DMS114 treated with DMSO at 0.1 percent for 48 hours (cell line): ENCODE measurements around the gene HTRA3.

Source experiments
- DNase-seq: peaks from one replicate; lab custom pipeline; 2025; ENCODE audit not compliant: unreplicated experiment; lab: John Stamatoyannopoulos, UW

The HTRA3 gene

GRCh38 chr4:8245884-8246833 is 23.4 kb upstream of the HTRA3 start:
- no peak for DNase-seq

DNA sequence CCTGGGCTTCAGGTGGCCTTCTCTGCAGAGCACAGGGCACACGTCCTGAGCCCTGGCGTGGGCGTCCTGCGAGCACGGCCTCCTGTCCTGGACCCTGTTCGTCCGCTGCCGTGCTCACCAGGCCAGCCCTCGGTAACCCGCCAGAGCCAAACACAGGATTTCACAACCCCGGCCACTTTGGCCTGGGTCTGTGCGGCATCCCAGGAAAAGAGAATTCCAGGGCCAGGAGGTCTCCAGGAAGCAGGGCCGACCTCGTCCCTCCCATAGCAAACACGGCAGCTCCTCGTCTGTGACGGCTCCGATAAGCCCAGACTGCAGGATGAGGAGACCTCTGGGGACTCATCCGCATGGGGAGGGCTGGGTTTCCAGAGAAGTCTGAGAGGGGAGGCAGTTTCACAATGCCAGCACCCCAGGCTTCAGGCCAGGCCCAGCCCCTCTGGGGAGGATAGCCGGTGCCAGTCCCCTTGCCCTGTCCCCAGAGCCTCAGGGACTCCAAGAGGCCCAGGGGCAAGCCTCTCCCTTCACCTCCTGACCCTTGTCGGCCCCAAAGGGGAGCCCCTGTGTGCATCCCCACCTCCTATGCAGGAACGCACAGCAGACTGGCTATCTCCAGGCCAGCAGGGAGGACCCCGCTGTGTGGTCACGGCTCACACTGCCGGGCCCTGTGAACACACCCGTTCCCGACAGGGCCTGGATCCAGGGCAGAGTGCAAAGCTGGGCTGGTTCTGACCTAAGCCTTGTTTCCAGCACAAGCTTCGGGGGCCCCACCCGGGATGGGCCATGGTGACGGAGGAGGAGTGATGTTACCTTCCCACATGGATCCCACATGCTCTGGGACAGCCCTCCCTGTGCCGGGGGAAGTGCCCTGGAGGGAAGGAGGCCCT is 22.3 kb upstream of the HTRA3 start:
- DNase-seq = no peak

DNA sequence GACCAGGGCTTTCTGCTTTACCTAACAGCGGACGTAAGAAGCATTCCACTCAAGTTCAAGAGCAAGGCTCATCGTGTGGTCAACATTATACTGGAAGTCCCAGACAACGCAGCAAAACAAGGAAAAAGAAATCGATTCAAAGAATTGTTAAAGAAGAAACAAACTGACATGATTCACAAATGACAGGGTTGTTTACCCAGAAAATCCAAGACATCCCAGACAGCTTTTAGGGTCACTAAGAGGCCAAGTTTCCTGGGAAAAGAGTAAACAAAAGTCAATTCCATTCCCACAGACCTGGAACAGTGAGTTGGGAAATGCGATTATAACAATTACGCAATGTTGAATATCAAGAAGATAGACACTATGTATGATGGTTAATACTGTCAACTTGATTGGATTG is 21.5 kb upstream of the HTRA3 start:
- DNase-seq = no peak

DNA sequence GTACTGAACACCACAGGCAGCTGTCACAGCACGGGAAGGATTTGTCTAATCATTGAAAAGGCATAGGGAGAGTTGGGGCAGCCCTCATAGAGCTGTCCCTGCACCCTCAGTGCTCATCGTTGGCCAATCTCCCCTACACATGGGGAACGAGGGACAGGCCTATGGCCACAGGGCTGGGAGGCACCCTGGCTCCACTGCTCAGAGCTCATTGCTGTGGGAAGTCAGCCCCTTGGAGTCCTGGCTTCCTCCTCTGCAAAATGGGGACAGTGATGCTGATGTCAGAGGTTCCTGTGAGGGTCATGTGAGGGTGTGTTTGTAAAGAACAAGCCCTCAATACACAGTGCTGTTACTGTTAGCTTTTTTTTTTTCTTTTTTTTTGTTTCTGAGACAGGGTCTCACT is 19.3 kb upstream of the HTRA3 start:
- no peak for DNase-seq

DNA sequence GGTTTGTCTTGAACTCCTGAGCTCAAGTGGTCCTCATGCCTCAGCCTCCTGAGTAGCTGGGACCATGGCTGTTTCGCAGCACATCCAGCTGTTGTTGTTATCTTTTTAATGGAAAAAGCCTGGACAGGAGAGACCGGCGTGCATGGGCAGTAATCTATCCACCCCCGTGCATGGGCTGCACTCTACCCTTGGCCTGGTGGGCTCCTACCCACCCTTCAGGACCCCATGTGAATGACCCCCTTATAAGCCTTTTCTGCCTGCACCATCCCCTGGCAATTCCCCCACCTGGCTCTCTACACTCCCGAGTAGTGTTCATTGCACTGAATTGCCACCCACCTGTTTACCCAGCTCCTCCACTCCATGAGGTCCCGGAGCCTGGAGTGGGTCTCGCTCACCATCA is 18.9 kb upstream of the HTRA3 start:
- DNase-seq = no peak

DNA sequence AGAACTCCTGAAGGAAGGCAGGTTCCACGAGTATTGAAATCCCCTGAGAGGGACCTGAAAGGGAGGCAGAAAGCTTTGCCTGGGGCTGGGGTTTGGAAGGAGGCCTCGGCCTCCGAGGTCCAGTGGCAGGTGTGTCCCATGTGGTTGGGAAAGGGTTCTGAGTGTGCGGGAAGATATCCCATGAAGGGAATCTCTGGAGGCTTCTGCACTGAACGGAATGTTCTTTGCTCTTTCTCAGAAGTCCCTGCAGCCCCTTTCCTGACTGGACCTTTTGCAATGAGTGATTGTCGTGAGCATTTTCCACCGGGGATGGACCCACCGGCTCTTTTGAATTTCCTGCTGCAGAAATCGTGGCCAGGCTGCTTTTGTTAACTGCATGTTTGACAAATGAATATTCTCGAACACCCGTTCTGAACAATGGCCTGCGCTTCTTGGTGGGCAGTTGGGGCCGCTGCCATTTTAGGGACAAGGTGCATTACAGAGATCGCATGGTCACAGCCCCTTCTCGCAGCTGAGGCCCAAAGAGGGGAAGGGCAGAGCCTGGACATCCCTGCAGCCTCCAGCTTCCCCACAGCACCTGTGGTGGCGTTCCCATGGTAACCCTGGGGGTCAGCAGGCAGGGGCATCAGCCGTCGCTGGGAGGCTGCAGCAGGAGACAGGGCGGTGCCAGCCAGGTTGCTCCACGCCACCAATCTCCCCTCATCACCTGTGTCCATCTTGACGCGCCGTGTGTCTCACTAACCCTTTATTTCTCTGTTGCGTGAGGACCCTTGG is 18.3 kb upstream of the HTRA3 start:
- no peak for DNase-seq

DNA sequence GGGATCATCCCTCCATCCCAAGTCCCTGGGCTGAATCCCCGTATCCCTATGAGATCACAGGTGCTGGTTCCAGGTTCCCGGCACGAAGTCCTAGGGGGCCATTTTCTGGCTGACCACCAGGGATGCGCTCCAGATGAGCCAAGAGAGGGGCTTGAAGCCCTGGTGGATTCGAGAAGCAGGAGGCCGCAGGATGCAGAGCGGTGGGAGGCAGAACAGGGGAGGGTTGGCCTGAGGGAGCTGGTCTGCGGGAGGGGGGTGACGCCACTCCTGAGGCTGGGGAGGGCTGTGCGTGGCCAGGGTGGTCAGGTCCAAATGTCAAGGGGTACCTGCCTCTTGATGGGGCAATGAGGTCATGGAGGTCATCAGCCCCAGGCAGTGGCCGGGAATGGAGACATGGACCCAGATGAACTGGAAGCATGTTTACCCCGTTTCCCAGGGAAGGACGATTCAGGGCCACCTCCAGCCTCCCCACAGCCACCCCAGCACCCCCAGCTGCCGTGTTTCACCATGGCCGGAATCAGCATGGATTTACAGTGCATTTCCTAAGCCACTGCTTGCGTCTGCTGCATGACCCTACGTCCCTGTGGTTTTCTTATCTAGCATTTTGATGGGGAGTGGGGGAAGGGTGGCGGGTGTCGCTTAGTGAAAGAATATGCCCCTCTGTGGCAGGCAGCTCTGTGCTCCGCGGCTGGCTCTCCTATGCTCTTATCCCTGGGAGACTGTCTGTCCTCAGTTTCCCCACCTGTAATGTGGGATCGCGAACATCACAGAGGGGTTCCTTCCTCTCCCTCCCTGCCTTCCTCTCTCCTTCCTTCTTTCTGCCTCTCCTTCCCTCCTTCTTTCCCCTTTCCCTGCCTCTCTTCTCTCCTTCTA is 17.0 kb upstream of the HTRA3 start:
- no peak for DNase-seq

- no peak for DNase-seq
These were observed 15.5 kb upstream of the HTRA3 start for GRCh38 chr4:8254076-8254475.

DNA sequence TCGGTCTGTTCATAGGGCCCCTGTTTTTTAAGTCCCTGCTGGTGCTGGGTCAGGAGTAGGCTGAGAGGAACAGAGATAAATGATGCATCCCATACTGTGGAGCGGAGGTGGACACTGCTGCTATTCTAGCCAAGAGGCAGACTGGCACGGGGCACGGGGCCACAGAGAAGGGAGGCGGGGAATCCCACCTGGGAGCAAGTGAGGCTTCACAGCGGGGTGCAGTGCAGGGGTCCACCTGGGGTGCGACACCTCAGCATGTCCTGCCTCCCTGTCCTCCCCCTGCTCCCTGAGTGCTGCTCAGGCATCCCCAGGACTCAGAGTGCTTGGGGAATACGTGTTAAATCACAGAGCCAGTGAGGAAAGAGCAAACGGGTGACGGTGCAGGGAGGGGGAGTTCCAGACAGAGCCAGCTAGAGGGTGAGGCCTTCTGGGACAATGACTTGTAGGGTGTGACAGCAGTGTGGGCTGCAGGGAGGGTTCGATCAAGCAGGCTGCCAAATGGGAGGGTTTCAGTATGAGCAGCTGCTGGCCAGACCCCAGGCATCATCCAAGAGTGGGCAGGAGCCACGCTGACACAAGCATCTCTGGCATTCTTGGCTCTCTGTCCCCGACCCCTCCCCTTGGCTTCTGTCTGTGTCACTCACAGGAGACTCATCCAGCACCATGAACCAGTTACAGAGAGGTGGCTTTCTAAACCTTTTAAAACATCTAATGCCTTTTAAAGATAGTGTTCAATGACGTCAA is 13.7 kb upstream of the HTRA3 start:
- DNase-seq = no peak

DNA sequence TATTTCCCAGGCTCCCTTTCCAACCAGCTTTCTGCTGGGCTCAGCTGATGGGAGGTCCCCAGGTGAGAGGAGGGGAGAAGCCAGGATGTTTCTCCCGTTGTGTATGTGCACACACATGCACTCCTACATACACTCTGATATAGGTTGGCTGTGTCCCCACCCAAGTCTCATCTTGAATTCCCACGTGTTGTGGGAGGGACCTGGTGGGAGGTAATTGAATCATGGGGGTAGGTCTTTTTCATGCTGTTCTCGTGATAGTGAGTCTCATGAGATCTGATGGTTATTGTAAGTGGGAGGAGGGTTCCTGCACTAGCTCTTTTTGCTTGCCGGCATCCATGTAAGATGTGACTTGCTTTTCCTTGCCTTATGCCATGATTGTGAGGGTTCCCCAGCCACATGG is 11.7 kb upstream of the HTRA3 start:
- no peak for DNase-seq

DNA sequence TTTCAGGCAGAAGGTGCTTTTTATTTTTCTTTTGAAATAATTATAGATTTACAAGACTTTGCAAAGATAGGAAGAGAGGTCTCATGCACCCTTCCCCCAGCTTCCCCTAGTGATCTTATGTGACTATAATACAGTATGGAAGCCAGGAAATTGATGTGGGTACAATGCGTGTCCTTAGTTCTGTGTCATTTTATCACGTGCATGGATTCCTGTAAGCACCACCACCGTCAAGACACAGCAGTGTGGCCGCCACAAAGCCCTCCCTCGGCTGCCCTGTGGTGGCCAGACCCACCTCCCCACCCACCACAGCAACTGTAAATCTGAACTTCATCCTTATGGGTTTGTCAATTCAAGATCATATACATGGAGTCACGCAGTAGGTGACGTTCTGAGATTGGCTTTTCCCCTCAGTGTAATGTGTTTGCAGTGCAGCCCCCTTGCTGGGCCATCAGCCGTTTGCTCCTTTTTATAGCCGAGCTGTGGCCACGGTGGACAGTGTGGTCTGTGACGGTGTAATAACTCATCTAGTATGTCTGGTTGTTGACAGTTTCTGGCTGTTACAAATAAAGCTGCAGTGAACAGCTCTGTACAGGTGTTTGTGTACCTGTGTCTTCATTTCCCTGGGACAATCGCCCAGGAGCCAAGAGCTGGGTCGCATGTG is 10.9 kb upstream of the HTRA3 start:
- no peak for DNase-seq

DNA sequence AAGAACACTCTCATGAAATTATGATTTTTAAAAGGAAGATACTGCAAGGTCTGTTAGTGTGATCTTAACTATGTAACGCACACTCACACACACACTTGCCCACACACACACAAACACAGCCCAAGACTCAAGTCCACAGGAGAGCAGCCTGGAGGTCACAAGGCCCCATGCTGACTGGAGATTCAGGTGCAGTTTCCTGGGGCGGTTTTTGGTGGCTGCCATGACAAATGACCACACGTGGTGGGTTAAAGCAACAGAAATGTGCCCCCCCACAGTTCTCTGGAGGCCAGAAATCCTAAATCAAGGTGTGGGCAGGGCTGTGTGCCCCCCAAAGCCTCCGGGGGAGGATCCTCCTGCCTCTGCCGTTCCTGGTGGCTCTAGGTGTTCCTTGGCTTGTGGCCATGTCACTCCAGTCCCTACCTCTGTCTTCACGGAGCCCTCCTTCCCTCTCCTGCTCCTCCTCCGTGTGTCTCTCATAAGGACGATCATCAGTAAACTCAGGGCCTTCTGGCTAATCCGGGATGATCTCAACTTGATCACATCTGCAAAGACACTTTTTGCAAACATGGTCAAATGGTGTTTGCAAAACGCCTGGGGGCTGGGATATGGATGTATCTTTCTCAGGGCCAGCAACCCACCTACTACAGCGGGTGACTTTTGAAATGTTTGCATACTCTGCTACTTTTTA is 9.7 kb upstream of the HTRA3 start:
- no peak for DNase-seq

DNA sequence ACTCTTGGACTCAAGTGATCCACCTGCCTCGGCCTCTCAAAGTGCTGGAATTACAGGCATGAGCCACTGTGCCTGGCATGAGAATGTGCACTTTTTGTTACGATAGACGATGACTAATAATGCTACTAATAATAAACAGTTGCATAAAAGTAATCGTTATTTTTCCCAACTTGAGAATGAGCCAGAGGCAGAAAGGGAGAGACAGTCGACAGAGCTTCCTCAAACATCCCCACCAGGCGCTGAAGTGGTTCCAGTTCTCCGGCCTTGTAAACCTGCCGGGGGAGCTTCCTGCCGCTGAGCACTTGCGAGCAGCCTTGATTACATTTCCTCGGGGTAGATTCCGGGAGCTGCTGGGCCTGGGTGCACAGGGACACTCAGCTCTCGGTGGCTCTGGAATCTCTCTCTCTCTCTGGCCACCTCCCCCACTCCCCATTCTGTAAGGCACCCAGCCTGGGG is 8.9 kb upstream of the HTRA3 start:
- DNase-seq = no peak

GRCh38 chr4:8261851-8262535 is 7.6 kb upstream of the HTRA3 start:
- DNase-seq = no peak

- DNase-seq = no peak
These were observed 6.8 kb upstream of the HTRA3 start for GRCh38 chr4:8262637-8263322.

DNA sequence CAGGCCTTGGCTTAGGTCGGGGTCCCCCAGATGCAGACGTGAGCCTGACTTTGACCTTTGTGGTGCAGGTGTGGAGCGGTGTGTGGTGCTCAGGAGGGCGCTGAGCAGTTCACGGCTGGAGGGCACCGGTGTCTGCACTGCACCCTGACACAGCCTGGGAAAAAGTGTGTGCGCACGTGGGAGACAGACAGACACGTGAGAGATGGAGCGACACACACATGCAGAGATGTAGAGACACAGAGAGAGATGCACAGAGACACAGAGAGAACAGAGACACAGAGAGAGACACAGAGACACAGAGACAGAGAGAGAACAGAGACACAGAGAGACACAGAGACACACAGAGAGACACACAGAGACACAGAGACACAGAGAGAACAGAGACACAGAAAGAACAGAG is 6.2 kb upstream of the HTRA3 start:
- no peak for DNase-seq

DNA sequence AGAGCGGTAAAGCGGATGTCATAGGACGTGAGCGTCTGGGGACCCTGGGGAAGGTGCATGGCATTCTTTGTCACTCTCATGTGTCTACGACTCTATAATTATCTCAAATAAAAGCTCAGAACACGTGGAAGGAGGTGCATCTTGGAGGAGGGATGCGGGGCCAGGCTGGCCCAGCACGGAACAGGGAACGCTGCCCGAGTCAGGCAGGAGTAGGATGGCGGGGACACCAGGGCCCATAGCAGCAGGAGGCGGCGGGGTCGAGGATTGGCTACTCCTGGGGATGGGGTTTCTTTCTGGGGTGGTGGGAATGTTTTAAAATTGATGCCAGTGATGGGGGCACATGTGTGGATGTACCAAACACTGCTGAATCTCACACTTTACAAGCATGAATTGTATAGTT is 5.4 kb upstream of the HTRA3 start:
- DNase-seq = no peak
